ENCODE measurements around the gene SKA3.
A peak's percentile ranks its signal among the peaks of the same experiment; 100 is the strongest.
"Not testable (repeated sequence)": the region's sequence is repeated elsewhere in the genome, so short reads cannot be mapped to it uniquely, and the experiment has no call there.

Gene SKA3

DNA sequence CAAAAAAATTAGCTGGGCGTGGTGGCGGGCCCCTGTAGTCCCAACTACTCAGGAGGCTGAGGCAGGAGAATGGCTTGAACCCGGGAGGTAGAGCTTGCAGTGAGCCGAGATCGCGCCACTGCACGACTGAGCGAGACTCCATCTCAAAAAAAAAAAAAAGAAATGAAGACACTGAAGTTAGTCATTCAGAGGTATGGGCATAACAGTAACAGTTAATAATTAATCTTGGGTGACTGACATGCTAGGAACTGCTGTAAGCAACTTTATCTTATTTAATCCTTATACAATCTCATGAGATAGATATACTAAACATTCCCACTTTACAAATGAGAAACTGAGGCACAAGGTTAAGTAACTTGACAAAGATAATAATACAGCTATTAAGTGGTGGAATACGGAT lies 4.9 kb downstream of the SKA3 start:
- FAIRE-seq (no peak), DNase-seq (ENCODE audit: low spot score) (no peak)

DNA sequence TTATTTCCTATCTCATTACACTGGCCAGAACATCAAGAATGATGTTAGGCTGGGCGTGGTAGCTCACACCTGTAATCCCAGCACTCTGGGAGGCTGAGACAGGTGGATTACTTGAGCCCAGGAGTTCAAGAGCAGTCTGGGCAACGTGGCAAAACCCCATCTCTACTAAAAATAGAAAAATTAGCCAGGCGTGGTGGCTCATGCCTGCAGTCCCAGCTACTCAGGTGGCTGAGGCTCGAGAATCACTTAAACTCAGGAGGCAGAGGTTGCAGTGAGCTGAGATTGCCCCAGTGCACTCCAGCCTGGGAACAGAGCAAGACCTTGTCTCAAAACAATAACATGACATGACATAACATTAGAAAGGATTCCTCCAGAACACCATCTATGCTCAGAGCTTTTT lies 10.7 kb downstream of the SKA3 start:
- not testable (repeated sequence) for DNase-seq (ENCODE audit: low spot score); FAIRE-seq

DNA sequence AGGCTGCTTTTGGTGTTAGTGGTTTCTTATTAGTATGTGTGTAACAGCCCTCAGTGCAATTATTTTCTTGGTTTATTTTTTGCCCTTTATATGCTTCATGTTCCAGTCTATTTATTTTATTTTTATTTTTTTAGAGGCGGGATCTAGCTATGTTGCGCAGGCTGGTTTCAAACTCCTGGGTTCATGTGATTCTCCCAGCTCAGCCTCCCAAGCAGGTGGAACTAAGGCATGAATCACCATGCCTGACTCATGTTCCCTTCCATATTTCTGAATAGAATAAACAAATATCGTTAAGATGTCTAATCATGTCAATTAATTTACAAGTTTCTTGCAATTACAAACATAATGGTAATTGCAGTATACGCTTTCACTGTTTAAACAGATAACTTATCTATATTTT lies 11.7 kb downstream of the SKA3 start:
- no peak for DNase-seq (ENCODE audit: low spot score)
- no peak for FAIRE-seq

DNA sequence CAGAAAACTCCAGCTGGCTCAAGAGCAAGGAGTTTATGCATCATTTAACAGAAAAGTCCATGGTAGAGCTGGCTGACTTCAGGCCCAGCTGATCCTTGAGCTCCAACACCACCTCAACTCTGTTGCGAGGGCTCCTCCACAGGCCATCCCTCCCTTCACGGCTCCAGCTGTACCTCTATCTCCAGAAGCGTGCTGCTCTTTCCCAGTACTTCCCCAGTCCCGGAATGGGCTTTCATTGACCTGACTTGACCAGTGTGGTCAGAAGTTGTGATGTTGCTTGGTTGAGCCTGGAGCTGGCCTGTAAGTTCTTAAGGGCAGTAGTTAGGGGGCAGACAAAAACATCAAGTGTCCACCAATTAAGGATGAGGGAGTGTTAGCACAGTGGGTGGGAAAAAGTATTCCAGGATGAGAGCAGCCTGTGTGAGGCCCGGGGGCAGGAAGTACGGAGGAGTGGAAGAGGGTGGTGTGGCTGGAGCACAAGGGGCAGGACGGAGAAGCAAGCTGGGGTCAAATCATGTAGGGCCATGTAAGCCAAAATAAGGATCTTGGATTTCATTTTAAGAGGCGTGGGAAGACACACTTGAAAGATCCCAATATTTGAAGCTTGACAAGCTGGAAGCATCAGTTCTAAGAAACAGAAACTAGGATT lies 24.0 kb downstream of the SKA3 start:
- no peak for DNase-seq (ENCODE audit: low spot score)
- no peak for FAIRE-seq

DNA sequence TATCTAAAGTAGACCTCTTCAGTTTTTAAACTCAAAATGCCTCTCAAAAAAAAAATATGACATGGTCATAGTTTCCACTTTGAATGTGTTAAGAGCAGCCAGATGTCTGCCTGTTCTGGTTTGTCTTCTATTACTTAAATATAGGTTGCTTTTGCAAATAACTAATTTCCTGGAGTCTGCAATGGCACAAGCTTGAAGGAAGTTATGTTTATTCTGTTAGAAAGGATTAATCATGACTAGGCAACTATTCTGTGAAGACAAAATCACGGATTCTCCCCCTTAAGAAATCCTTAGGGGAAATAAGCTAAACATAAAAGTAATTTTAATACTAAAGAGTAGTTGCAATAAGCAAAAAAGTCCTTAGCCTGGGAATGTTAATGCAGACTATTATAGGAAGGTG lies 26.3 kb downstream of the SKA3 start:
- no peak for DNase-seq (ENCODE audit: low spot score)
- FAIRE-seq, result no peak

DNA sequence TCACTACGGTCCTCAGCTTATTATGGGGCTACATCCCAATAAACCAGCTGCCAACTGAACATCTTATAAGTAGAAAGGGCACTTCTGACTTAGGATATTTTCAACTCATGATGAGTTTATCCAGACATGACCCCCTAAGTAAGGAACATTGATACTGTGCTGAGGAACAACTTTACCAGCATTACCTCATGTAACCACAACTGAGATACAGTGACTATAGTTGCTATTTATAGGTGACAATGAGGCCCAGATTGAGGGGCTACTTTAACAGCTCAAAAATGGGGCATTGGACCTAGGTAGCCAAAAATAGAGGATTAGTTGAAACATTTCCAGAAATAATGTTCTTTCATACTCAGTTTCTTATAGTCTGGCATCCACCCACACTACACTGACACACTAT lies 26.8 kb downstream of the SKA3 start:
- FAIRE-seq (no peak), DNase-seq (ENCODE audit: low spot score) (no peak)

DNA sequence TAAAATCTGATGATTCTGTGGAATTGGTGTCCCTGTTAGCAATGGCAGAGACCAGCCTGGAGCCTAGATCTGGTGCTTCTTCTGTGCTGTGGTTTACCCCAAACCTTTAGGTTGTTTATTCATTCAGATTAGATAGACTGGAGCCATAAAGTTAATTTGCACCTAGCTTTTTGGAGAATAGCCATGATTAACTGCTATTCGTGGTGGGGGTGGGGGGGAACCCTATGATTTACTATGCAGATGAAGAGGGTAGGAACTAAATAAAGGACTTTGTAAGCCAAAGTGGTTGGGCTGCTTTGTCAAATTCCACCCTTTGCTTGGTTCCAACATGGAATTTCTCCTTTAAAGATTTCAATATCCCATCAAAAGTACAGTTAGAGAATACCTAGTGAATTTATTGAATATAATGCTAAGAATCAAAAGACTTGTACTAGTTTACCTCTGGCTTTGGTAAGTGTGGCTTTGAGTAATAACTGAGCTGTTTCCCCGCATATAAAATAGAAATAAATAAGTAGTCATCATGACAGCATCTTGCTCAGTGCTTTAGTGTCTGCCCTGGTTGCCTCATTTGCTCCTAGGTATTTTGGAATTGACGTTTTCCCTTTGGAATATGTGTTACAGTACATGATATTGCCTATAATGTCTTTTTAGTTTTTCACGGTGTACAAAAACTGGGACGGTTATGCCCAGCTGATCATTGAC lies 27.6 kb downstream of the SKA3 start:
- DNase-seq (ENCODE audit: low spot score) (no peak), FAIRE-seq (no peak)

DNA sequence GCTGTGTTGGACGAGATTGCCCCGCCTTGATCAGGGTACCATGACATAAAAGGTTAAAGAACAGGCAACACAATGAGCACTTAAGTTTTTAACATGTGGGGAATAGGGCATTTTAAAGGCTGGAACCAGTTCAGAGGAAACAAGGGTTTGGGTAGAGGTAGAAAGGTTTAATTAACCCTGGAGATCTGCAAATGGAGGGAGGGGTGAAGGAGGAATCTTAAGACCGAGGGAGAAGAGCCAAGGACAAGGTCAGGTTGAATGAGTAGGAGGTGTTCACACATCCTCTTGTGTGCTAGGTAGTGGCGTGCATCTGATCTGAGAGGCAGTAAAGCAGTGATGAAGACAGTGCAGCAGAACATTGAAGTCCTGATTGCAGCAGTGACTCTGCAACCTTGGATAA lies 28.5 kb downstream of the SKA3 start:
- no peak for FAIRE-seq

DNA sequence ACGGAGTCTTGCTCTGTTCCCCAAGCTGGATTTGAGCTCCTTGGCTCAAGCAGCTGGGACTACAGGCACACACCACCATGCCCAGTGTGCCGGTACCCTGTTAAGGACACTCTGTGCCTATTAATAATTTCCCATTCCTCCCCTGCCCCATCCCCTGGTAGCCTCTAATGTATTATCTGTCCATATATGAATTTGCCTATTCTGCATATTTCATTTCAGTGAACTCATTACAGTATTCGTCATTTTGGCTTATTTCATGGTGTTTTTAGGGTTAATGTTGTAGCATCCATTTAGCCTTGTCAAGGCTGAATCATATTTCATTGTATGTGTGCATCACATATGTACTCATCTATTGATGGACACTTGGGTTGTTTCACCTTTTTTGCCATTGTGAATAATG lies 33.6 kb downstream of the SKA3 start:
- FAIRE-seq, result no peak
- DNase-seq (ENCODE audit: low spot score), result no peak

More for the DNA sequence above, 28.5 kb downstream of the SKA3 start:
- no peak for DNase-seq (ENCODE audit: low spot score)

DNA sequence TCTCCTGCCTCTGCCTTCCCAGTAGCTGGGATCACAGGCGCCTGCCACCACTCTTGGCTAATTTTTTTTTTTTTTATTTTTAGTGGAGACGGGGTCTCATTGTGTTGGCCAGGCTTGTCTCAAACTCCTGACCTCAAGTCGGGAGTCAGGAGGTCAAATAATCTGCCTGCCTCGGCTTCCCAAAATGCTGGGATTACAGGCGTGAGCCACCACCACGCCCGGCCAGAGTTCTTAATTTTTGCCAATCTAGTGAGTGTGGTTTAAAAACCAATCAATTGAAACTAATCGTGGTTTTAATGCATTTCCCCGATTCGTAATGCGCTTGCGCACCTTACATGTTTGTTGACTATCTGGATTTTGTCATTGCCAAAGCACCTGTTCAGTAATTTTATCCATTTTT lies 37.0 kb downstream of the SKA3 start:
- no peak for FAIRE-seq

DNA sequence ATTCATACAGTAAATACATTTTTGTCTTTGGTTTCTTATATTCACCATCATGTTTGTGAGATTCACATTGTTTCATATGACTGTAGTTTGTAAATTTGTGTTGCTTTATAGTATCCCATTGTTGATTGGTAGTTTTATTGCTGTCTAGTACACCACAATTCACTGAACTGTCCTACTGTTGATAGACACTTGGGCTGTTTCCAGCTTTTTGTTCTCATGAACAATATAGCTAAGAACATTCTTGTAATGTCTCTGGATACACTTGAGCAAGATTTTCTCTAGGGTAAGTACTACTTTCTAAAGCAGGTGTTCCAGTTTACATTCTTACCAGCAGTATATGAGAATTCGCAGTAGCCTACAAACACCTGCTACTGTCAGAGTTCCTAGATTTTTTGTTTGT lies 37.8 kb downstream of the SKA3 start:
- FAIRE-seq (no peak), DNase-seq (ENCODE audit: low spot score) (no peak)

More for the DNA sequence above, 37.0 kb downstream of the SKA3 start:
- DNase-seq (ENCODE audit: low spot score), result no peak

DNA sequence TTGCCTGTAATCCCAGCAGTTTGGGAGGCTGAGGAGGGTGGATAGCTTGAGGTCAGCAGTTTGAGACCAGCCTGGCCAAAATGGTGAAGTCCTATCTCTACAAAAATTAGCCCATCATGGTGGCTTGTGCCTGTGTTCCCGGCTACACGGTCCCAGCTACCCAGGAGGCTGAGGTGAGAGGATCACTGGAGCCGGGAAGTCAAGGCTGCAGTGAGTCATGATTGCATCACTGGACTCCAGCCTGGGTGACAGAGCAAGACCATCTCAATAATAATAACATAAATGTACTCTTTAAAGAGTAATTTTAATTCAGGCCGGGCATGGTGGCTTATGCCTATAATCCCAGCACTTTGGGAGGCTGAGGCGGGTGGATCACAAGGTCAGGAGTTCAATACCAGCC lies 38.7 kb downstream of the SKA3 start:
- DNase-seq (ENCODE audit: low spot score) (no peak), FAIRE-seq (no peak)

DNA sequence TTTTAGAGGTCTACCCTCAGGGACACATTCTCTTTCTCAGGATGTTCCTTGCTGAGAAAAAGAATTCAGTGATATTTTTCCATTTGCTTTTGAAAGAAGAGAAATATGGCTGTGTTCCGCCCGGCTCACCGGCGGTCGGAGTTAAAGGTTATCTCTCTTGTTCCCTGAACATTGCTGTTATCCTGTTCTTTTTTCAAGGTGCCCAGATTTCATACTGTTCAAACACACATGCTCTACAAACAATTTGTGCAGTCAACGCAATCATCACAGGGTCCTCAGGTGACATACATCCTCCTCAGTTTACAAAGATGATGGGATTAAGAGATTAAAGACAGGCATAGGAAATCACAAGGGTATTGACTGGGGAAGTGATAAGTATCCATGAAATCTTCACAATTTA lies 40.5 kb downstream of the SKA3 start:
- FAIRE-seq; DNase-seq (ENCODE audit: low spot score): not testable (repeated sequence)

DNA sequence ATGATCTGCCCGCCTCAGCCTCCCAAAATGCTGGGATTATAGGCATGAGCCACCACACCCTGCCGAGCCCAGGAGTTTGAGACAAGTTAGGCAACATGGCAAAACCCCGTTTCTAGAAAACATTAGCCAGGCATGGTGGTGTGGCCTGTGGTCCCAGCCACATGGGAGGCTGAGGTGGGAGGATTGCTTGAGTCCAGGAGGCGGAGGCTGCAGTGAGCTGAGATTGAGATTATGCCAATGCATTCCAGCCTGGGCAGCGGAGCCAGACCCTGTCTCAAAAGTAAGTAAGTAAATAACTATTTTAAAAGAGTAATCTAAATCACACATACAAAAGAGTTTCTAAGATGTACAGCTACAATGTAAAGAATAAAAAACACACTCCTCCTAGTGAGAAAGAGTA lies 41.9 kb downstream of the SKA3 start:
- DNase-seq (ENCODE audit: low spot score) (no peak), FAIRE-seq (no peak)

DNA sequence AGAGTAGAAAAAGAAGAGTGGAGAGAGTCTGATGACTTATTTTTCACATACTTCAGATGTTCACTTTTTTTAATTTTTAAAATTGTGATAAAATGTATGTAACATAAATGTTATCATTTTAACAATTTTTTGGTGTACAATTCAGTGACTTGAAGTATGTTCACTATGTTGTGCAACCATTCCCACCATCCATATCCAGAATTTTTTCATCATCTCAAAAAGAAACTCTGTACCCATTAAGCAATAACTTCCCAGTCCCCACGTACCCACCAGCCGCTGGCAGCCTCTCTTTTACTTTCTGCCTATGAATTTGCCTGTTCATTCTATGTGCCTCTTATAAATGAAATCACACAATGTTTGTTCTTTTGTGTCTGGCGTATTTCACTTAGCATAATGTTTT lies 43.3 kb downstream of the SKA3 start:
- FAIRE-seq, result no peak
- DNase-seq (ENCODE audit: low spot score), result no peak

DNA sequence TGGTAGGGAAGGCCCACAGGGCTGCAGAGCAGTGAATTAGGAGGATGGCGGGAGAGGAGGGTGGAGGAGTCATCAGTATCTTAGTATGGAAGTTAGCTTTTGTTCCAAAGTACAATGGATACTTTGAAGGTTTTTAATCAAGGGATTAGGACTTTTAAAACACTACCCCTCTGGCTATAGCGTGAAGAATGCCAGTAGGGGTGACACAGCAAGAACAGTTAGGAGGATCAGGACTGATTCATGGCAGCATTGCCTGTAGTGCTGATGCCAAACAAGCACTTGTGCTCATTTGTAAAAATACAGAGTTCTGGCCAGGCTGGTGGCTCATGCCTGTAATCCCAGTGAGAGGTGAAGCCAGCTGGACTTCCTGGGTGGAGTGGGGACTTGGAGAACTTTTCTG lies 46.2 kb downstream of the SKA3 start:
- FAIRE-seq (no peak), DNase-seq (ENCODE audit: low spot score) (no peak)

DNA sequence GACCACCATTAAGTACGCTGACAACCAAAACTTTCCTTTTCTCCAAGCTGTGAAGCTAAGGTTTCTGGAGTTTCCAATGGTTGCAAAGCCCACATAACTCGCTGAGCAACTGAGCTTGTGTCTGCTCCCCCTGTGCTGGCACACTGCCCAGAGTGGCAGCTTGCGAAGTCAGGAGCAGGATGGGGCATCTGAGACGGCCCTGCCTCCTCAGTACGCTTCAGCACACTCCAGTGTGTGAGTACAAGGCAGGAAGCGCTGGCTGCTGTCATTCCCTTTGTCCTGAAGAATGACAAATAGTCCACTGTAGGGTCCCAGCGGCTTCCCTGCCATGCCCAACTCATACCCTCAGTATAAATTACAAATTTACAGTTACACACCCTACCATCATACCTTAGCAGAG lies 51.5 kb downstream of the SKA3 start:
- FAIRE-seq (no peak), DNase-seq (ENCODE audit: low spot score) (peak; percentile 67)

DNA sequence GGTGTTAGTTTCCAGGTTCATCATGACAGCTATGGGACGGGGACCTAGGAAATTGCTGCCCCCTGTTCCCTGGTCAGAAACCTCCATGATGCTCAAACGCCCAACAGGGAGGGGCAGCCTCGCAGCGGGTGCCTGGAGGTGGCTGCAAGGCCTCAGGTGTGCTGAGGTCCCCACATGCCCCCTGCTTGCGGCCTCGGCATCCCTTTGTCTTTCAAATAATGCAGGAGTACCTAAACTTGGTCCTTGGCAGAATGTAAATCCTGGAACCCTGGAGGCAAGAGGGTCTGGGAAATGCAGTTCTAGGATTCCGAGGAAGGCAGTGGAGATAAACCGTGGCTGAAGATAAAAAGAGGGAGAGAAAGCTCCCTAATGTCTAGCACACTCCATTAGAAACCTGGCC lies 52.4 kb downstream of the SKA3 start:
- FAIRE-seq, result no peak
- DNase-seq (ENCODE audit: low spot score), result no peak

DNA sequence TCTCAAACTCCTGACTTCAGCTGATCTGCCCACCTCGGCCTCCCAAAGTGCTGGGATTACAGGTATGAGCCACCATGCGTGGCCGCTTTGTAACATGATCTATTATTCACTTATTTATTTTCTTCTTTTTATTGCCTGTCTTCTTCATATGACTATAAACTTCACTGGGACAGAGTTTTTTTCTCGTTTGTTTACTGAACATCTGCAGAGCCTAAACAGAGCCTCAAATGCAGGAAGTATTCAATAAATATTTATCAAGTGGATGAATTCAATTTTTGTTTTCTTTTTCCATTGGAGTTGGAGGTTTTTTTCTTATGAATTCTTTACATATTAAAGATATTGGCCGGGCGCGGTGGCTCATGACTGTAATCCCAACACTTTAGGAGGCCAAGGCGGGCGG lies 54.7 kb downstream of the SKA3 start:
- no peak for DNase-seq (ENCODE audit: low spot score)
- no peak for FAIRE-seq

DNA sequence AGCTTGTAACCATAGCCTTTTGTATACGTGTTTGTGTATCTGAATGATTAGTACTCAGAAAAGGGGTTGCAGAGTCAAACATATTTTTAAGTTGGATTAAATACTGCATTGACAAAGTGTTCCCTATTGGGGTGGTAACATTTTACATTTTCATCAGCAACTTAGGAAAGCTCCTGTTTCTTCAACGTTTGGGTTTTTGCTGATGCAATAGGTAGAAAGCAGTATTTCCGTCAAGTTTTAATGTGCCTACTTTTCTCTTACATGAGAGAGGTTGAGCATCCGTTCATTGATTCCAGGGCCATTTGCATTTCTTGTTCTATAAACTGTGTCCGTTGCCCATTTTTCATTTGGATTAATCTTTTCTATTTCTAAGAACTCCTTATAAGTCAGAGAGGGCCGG lies 56.2 kb downstream of the SKA3 start:
- no peak for DNase-seq (ENCODE audit: low spot score)
- no peak for FAIRE-seq

DNA sequence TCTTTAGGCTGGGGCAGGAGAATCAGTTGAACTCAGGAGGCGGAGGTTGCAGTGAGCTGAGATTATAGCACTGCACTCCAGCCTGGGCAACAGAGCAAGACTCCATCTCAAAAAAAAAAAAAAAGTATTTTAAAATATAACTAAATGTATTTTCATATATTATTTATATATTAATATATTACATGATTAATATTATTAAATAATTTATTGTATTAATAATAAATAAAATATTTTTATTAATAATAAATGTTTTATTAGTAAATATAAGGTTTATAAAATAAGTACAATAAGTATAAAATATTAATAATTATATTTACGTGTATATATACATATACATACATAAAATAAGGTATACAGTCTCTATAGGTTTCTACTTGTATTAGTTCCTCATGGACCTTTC lies 56.8 kb downstream of the SKA3 start:
- DNase-seq (ENCODE audit: low spot score) (no peak), FAIRE-seq (no peak)

DNA sequence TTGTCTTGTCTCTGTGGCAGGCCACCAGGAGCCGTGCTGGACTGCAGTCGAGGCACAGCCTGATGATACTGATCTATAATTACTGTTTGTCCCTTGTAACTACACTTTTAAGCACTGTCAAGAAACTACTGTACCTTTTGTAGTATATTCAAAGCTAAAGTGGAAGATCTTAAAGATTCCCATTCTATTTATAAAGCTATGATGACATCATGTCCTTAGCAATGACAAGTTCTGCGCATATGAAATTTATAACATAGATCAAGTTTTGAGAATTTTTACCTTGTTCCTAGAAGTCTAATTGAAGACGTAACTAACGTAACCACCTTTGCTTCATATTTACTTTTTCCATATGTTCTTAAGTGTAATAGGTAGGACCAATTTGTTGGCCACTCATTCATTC lies 58.2 kb downstream of the SKA3 start:
- no peak for FAIRE-seq
- DNase-seq (ENCODE audit: low spot score), result no peak

DNA sequence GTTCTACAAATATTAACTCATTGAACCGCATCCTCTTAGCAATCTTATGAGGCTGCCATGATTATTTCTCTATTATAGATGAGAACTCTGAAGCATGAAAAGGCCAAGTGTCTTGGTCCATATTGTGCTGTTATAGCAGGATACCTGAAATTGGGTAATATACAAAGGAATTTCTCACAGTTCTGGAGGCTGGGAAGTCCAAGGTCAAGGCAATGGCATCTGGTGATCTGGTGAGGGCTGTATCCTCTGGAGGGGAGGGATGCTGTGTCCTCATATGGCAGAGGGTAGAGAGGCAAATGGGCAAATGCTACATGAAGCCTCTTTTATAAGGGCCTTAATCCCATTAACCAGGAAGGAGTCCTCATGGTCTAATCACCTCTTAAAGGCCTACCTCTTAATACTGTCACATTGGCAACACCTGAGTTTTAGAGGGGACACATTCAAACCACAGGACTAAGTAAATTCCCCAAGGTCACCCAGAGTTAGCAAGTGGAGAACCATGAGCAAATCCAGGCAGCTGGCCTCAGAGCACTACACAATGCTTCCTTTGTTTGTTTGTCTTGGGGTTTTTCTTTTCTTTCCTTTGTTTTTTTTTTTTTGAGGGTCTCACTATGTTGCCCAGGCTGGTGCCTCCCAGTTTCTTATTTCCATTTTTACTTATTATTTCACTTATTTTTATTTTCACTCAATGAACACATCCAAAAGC lies 59.1 kb downstream of the SKA3 start:
- DNase-seq (ENCODE audit: low spot score) (no peak), FAIRE-seq (no peak)
